Upper lobe of left lung (tissue), 6 donors: ENCODE measurements around the gene STK11. TPM values are rescaled to one million over a fixed set of nuclear protein-coding genes. Genes with fewer than 3 reads are reported as not detected.

Experiments used
- ATAC-seq, 2 donors: fragments of 200-7000 bp; cut with Tn5 transposase; one replicate each; pipeline ENCODE4 v1.9.1; 2022; ENCODE audit warnings: mild to moderate bottlenecking in 2 of 2, moderate library complexity in 2 of 2; ENCODE audit not compliant: low FRiP score in 2 of 2
- DNase-seq, 2 donors: peaks; one replicate each; pipeline ENCODE4 v3.0.0-alpha.2; 2019 to 2020
- H3K27ac ChIP-seq, 4 donors: fragments of 200-600 bp; sonication (generic); one replicate each; pipeline ENCODE4 v1.5.1; 2016 to 2019
- H3K27me3 ChIP-seq, 4 donors: fragments of 200-600 bp; sonication (generic); one replicate each; pipeline ENCODE4 v1.5.1; 2017 to 2019
- H3K36me3 ChIP-seq, 4 donors: fragments of 200-600 bp; sonication (generic); one replicate each; pipeline ENCODE4 v1.5.1; 2016 to 2019
- H3K4me1 ChIP-seq, 4 donors: fragments of 200-600 bp; sonication (generic); one replicate each; pipeline ENCODE4 v1.5.1; 2018 to 2019
- H3K4me3 ChIP-seq, 4 donors: fragments of 200-600 bp; sonication (generic); one replicate each; pipeline ENCODE4 v1.5.1; 2017 to 2019; ENCODE audit warnings: mild to moderate bottlenecking in 2 of 4, moderate library complexity in 1 of 4
- H3K9me3 ChIP-seq, 4 donors: fragments of 200-600 bp; sonication (generic); one replicate each; pipeline ENCODE4 v1.5.1; 2018 to 2019
- EP300 ChIP-seq, 4 donors: sonication (generic); formaldehyde crosslinking; IDR thresholded peaks; one replicate each; pipeline ENCODE4 v1.5.1; 2017; ENCODE audit warnings: antibody characterized with exemption in 4 of 4, control low read depth in 2 of 4
- POLR2A ChIP-seq, 4 donors: fragments of 450-650 bp; IDR thresholded peaks; one replicate each; pipeline ENCODE4 v1.5.1; 2016 to 2017; ENCODE audit warnings: antibody characterized with exemption in 4 of 4, mild to moderate bottlenecking in 2 of 4
- POLR2AphosphoS5 ChIP-seq, 2 donors: sonication (generic); formaldehyde crosslinking; IDR thresholded peaks; one replicate each; pipeline ENCODE4 v1.5.1; 2017; ENCODE audit warnings: antibody characterized with exemption in 2 of 2
- WGBS, 2 donors: methylation state at CpG; one replicate each; pipeline ENCODE4 v1.1.5; 2017 to 2018; 5-methylcytosine and 5-hydroxymethylcytosine counted together
- total RNA-seq, 6 donors: library from RNA; depleted of rRNA in 4 of 6; stranded (reverse); fragments of >200 nt in 4 of 6; gene quantifications; one replicate each; pipeline versions ENCODE4 v1.1.0 to v1.2.1, GENCODE V29; 2016 to 2021
- TF ChIP-seq, protein P1 (sequence below), 6 experiments: fragments of 450-650 bp in 4 of 6; fragments of 200-600 bp in 2 of 6; sonication (generic) in 2 of 6; IDR thresholded peaks; one replicate each; pipeline ENCODE4 v1.5.1; 2016 to 2019; ENCODE audit warnings: antibody characterized with exemption in 6 of 6
- donor health status: DM: no; HTN: no; CAD: no; lungs with moderate emphysema.
- donor health status: DM: no; HTN: yes; CAD: no; lungs with severe emphysema.

STK11 gene
- total RNA-seq, 6 donors from 2014 or later, result 50.2 to 168 (median 63.2) TPM

DNA sequence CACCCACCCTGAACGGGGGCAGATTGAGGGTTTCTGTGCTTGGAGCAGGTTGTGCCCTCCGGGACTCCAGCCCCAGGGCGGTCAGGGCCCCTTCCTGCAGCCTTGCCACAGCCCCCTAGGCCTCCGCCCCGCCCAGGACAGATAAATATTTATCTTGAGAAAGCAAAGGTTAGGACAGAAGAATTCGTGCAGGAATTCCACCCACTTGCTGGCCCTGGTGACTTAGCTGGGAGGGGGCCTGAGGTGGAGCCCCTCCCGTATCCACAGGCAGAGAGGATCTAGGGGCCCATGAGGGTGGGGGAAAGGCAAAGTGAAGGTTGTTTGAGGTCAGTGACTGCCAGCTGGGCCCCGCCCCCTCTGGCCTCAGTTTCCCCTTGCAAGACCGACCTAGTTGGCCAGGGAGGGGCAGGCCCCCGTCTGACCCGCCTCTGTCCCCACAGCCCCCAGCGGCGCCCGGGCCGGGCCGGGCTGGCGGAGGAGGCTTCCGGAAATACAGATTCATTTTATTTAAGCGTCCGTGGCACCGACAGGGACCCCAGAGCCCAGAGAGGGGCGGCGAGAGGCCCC, 48.0 kb downstream of the STK11 start:
- Histone ChIP-seq H3K36me3 (peaks cover 22 to 72% (median 62%) of the 10 kb centered on the region in 4 donors), H3K4me1 (peaks cover 51 to 73% (median 64%) of the 10 kb centered on the region in 4 donors), H3K9me3 (peaks cover 0 to 4% (median 0%) of the 10 kb centered on the region in 4 donors), H3K27me3 (no peaks in the 10 kb centered on the region), H3K27ac (peak overlapping the region; percentile 97 to 100 (median 100)), H3K4me3 (peak overlapping the region; percentile 11 to 97 (median 82))
- 33 to 41% methylated on average over 13 to 23 of the region's 23 CpGs for WGBS, 2 donors
- no peak for ATAC-seq
- TF ChIP-seq EP300 (IDR thresholded peaks at IDR 0.05) (peak in 1 of 4 donors; percentile 64), POLR2AphosphoS5 (IDR thresholded peaks at IDR 0.05) (peak; percentile 37 to 58), POLR2A (IDR thresholded peaks at IDR 0.05) (no peak)
- TF ChIP-seq, protein P1, sequence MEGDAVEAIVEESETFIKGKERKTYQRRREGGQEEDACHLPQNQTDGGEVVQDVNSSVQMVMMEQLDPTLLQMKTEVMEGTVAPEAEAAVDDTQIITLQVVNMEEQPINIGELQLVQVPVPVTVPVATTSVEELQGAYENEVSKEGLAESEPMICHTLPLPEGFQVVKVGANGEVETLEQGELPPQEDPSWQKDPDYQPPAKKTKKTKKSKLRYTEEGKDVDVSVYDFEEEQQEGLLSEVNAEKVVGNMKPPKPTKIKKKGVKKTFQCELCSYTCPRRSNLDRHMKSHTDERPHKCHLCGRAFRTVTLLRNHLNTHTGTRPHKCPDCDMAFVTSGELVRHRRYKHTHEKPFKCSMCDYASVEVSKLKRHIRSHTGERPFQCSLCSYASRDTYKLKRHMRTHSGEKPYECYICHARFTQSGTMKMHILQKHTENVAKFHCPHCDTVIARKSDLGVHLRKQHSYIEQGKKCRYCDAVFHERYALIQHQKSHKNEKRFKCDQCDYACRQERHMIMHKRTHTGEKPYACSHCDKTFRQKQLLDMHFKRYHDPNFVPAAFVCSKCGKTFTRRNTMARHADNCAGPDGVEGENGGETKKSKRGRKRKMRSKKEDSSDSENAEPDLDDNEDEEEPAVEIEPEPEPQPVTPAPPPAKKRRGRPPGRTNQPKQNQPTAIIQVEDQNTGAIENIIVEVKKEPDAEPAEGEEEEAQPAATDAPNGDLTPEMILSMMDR (IDR thresholded peaks at IDR 0.05), result no peak
- DNase-seq, result peak; percentile 78 to 88

DNA sequence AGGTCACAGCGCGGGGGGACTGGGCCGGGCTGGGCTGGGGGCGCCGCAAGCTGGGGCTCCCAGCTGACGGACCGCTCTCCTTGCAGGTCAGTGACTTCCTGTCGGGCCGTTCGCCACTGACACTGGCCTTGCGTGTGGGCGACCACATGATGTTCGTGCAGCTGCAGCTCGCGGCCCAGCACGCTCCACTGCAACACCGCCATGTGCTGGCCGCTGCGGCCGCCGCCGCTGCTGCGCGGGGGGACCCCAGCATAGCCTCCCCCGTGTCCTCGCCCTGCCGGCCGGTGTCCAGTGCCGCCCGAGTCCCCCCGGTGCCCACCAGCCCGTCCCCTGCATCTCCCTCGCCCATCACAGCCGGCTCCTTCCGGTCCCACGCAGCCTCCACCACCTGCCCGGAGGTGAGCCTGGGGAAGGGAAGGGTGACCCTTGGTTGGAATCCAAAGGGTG, 48.5 kb downstream of the STK11 start:
- no peaks in the 10 kb centered on the region for H3K27me3 ChIP-seq
- TF ChIP-seq EP300 (IDR thresholded peaks at IDR 0.05) (no peak), POLR2AphosphoS5 (IDR thresholded peaks at IDR 0.05) (peak in 1 of 2 donors; percentile 12)
- H3K4me3 ChIP-seq, result peak overlapping the region; percentile 11 to 97 (median 82)
- H3K36me3 ChIP-seq, result peaks cover 22 to 78% (median 63%) of the 10 kb centered on the region in 4 donors
- WGBS, 2 donors, result 76 to 88% methylated on average over 24 to 36 of the region's 37 CpGs
- peaks cover 0 to 4% (median 0%) of the 10 kb centered on the region in 4 donors for H3K9me3 ChIP-seq
- ATAC-seq (no peak), DNase-seq (peak in 1 of 2 donors; percentile 87)
- H3K4me1 ChIP-seq, result peaks cover 56 to 78% (median 69%) of the 10 kb centered on the region in 4 donors
- peak overlapping the region; percentile 97 to 100 (median 100) for H3K27ac ChIP-seq

DNA sequence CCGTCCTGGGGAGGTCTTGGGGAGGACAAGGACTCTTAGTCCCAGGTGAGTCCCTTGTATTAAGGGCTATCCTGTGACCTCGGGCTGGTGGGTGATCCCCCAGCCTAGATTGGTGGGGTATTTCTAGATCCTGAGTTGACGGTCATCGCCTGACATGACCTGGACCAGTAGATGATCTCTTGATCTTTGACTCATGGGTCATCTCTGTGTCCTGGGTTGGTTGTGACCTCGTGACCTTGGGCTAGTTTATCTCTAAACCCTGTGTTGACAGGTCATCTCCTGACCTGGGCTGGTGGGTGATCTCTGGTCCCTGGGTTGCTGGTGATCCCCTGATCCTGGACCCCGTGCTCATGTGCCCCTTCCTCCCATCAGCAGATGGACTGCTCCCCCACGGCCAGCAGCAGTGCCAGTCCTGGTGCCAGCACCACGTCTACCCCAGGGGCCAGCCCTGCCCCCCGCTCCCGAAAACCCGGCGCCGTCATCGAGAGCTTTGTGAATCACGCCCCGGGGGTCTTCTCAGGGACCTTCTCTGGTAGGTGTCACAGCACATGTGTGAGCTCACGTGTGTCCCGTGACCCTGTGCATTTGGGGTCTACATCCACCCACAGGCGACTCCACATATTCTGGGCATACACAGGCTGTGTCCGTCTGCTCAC, 49.1 kb downstream of the STK11 start:
- peaks cover 22 to 79% (median 63%) of the 10 kb centered on the region in 4 donors for H3K36me3 ChIP-seq

DNA sequence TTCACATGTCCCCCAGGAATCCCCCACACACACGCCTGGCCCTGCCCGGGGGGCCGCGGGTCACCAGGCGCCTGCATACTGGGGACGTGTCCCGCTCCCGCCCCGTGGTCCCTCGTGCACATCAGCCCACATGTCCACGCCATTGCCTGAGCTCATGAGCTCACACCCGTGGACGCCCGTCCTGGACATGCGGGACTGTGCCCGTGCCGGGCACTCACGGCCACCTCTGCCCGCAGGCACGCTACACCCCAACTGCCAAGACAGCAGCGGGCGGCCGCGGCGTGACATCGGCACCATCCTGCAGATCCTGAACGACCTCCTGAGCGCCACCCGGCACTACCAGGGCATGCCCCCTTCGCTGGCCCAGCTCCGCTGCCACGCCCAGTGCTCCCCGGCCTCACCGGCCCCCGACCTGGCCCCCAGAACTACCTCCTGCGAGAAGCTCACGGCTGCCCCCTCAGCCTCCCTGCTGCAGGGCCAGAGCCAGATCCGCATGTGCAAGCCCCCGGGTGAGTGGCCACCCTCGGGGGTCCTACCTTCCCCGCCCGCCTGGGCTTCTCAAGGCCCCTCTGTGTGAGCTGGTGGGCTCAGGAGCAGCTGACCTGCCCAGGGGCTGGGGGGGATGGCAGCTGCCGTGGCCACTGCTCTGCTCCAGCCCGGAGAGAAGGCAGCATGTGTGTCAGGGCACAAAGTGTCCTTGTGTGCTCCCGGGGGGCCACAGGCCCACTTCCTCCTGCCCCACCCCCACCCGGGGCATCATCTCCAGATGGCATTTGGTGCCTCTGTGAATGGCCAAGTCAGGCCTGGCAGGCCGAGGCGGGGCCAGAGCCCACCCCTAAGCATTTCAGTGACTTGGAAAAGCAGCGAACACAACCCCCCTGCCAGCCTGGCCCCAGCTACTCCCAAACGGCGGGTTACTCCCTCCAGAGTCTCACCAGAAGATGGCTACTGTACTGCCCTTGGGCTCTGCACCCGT, 49.9 kb downstream of the STK11 start:
- Histone ChIP-seq H3K27me3 (no peaks in the 10 kb centered on the region), H3K36me3 (peaks cover 22 to 72% (median 61%) of the 10 kb centered on the region in 4 donors), H3K27ac (peak overlapping the region; percentile 97 to 100 (median 100)), H3K9me3 (peaks cover 0 to 4% (median 0%) of the 10 kb centered on the region in 4 donors), H3K4me1 (peaks cover 70 to 91% (median 83%) of the 10 kb centered on the region in 4 donors), H3K4me3 (peak overlapping the region in 1 of 4 donors; percentile 97)
- peak in 1 of 2 donors; percentile 87 for DNase-seq
- ATAC-seq, result no peak
- 80 to 86% methylated on average over 2 to 52 of the region's 52 CpGs for WGBS, 2 donors
- TF ChIP-seq POLR2AphosphoS5 (IDR thresholded peaks at IDR 0.05), result peak in 1 of 2 donors; percentile 3
- no peak for TF ChIP-seq POLR2A (IDR thresholded peaks at IDR 0.05)
- no peak for TF ChIP-seq EP300 (IDR thresholded peaks at IDR 0.05)
- TF ChIP-seq, protein P1 (IDR thresholded peaks at IDR 0.05), result no peak

More for the DNA sequence above, 49.1 kb downstream of the STK11 start:
- TF ChIP-seq EP300 (IDR thresholded peaks at IDR 0.05) (no peak), POLR2A (IDR thresholded peaks at IDR 0.05) (no peak), POLR2AphosphoS5 (IDR thresholded peaks at IDR 0.05) (no peak)
- TF ChIP-seq, protein P1 (IDR thresholded peaks at IDR 0.05), result no peak
- ATAC-seq, result no peak
- DNase-seq, result peak in 1 of 2 donors; percentile 82
- H3K4me3 ChIP-seq, result peak overlapping the region in 3 of 4 donors; percentile 75 to 97 (median 89)
- peaks cover 62 to 83% (median 74%) of the 10 kb centered on the region in 4 donors for H3K4me1 ChIP-seq
- H3K9me3 ChIP-seq, result peaks cover 0 to 4% (median 0%) of the 10 kb centered on the region in 4 donors
- H3K27me3 ChIP-seq, result no peaks in the 10 kb centered on the region
- H3K27ac ChIP-seq, result peak overlapping the region; percentile 97 to 100 (median 100)
- 78 to 82% methylated on average over 8 to 17 of the region's 20 CpGs for WGBS, 2 donors
